NT2/D1 (cell line): ENCODE data around the gene LRRC59.

Experiments
- DNase-seq: peaks from one replicate; pipeline ENCODE4 v3.0.0-alpha.2; 2011; ENCODE audit warnings: low read depth, low spot score
- H3K27me3 ChIP-seq: 2 replicates; pipeline ENCODE4 v1.6.0; 2011; ENCODE audit warnings: mild to moderate bottlenecking; ENCODE audit not compliant: insufficient read length, insufficient read depth
- H3K36me3 ChIP-seq: 2 replicates; pipeline ENCODE4 v1.6.1; 2011; ENCODE audit warnings: mild to moderate bottlenecking, low read length, mixed read lengths; ENCODE audit not compliant: insufficient read depth, insufficient read length
- H3K4me1 ChIP-seq: 2 replicates; pipeline ENCODE4 v1.5.1; 2011; ENCODE audit not compliant: insufficient read depth, insufficient read length
- H3K4me3 ChIP-seq: 2 replicates; pipeline ENCODE4 v1.5.1; 2011; ENCODE audit warnings: low read depth; ENCODE audit not compliant: insufficient read length
- H3K9ac ChIP-seq: 2 replicates; pipeline ENCODE4 v1.6.0; 2011; ENCODE audit warnings: low read depth; ENCODE audit not compliant: insufficient read length
- H3K9me3 ChIP-seq: 2 replicates; pipeline ENCODE4 v1.5.1; 2011; ENCODE audit warnings: mild to moderate bottlenecking, low read length; ENCODE audit not compliant: insufficient read depth
- SUZ12 ChIP-seq: IDR thresholded peaks from 2 replicates; pipeline ENCODE4 v1.6.1; 2011; ENCODE audit not compliant: insufficient read length, insufficient read depth; ENCODE audit errors: extremely low read depth
- YY1 ChIP-seq: IDR thresholded peaks from 2 replicates; pipeline ENCODE4 v1.6.1; 2011; ENCODE audit not compliant: insufficient read length, insufficient read depth
- ZNF274 ChIP-seq: IDR thresholded peaks from 2 replicates; pipeline ENCODE4 v1.6.1; 2011; ENCODE audit warnings: mild to moderate bottlenecking, low read depth, low read length

The LRRC59 gene

DNA sequence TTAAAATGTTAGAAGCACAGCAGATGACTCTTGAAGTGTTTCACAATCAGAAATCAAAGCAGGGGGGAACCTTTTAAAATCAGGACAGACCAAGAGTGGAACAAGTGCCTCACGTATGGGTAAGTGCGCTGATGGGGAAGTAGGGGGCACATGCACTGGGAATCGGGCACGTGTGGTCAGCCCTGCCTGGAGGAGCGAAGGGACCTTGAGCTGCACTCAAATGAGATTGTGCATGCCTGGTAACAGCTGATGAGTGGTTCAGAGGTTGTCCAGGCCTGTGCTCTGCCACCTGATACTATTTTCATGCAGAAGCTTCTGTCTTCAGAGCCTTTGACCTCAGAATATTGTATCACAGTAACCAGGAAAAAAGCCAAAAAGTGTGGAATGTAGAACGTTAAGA lies 65.1 kb downstream of the LRRC59 start:
- no peak for TF ChIP-seq SUZ12
- no peak for TF ChIP-seq ZNF274
- no peak for TF ChIP-seq YY1
- Histone ChIP-seq H3K27me3 (no peaks in the 10 kb centered on the region), H3K4me3 (no peak overlapping the region), H3K36me3 (no peaks in the 10 kb centered on the region), H3K9me3 (no peaks in the 10 kb centered on the region), H3K9ac (no peak overlapping the region), H3K4me1 (peaks cover 3% of the 10 kb centered on the region)
- DNase-seq = no peak
